Psoas muscle (tissue), 8 donors: Measurements from ENCODE around the gene PLB1. TPM values are rescaled to one million over a fixed set of nuclear protein-coding genes. Genes with fewer than 3 reads are reported as not detected.

Experiments used
- ATAC-seq, 4 donors: fragments of 200-7000 bp; cut with Tn5 transposase; one replicate each; pipeline ENCODE4 v1.9.1; 2020; ENCODE audit warnings: moderate library complexity in 3 of 4, mild to moderate bottlenecking in 2 of 4
- DNase-seq, 2 donors: peaks; one replicate each; pipeline ENCODE4 v3.0.0-alpha.2; 2020
- H3K27ac ChIP-seq: fragments of 200-600 bp; one replicate; pipeline ENCODE4 v1.8.0; 2022
- H3K27me3 ChIP-seq, 3 donors: fragments of 200-600 bp in 1 of 3; one replicate each; pipeline versions ENCODE4 v1.6.1 to v1.8.0; 2013 to 2022; ENCODE audit warnings: low read length in 2 of 3, mild to moderate bottlenecking in 2 of 3, moderate library complexity in 1 of 3; ENCODE audit not compliant: insufficient read depth in 3 of 3
- H3K36me3 ChIP-seq, 2 donors: fragments of 200-600 bp in 1 of 2; one replicate each; pipeline versions ENCODE4 v1.6.1 to v1.8.0; 2013 to 2022; ENCODE audit warnings: low read depth in 1 of 2, mild to moderate bottlenecking in 1 of 2, moderate library complexity in 1 of 2; ENCODE audit not compliant: insufficient read depth in 1 of 2
- H3K4me1 ChIP-seq: fragments of 200-600 bp; one replicate; pipeline ENCODE4 v1.8.0; 2022
- H3K4me3 ChIP-seq: fragments of 200-600 bp; one replicate; pipeline ENCODE4 v1.8.0; 2022; ENCODE audit warnings: mild to moderate bottlenecking
- H3K9me3 ChIP-seq: fragments of 200-600 bp; one replicate; pipeline ENCODE4 v1.8.0; 2022
- CTCF ChIP-seq: fragments of 200-600 bp; IDR thresholded peaks from one replicate; pipeline ENCODE4 v1.8.0; 2022; ENCODE audit warnings: antibody characterized with exemption
- WGBS, 3 donors: extraction: QIAGEN DNeasy Blood & Tissue Kit; methylation state at CpG; one replicate each; pipeline versions ENCODE4 v1.1.6 to v1.1.7; 2013; 5-methylcytosine and 5-hydroxymethylcytosine counted together
- intact Hi-C, 2 donors: fragments of 100-400 bp; cut with DNase I; formaldehyde crosslinking; loops; one replicate each; pipeline versions ENCODE4 v1.11.0 to v1.14.2; 2022
- polyA plus RNA-seq, 3 donors: library from polyadenylated mRNA; stranded (reverse); fragments of 200-250 nt; gene quantifications; one replicate each; pipeline ENCODE4 v1.2.3, GENCODE V29; 2013
- total RNA-seq, 4 donors: library from RNA; stranded (reverse); fragmentation: NEBNext Ultra II Directional in 2 of 4; extraction: Animal tissue kit (Norgen Biotek cat#: 25700) in 2 of 4; gene quantifications; one replicate each; pipeline versions ENCODE4 v1.2.1 to v1.2.4, GENCODE V29; 2021 to 2023
- donor health status: healthy with polysubstance abuse.
- donor health status: DM: no; HTN: no; CAD: no; lungs with moderate emphysema.
- donor health status: Bipolar disorder and iron deficiency.
- donor health status: healthy.
- donor health status: DM: yes; HTN: yes; CAD: no.
- donor health status: DM: no; HTN: no; CAD: no.
- donor health status: DM: no; HTN: no; CAD: no.
- donor health status: DM: yes; HTN: yes; CAD: no.

Gene PLB1
- total and polyA plus RNA-seq, 7 donors: 0.63 to 4.9 (median 1.7) TPM

DNA sequence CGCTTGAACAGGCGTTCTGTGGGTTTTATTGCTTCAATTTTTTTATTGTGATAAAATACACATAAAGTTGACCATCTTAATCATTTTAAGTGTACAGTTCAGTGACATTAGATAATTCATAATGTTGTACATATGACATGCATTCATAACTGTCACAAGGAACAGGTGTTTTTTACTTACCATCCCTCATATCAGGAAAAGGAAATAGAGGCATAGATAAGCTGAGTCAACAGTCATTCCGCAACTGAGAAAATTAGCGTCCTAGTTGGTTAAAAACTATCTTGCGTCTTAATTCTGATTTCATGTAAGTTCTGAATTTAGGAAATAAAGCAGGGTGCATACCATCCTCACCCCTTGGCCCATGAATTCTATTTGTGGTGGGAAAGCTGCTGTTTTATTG, 36.5 kb downstream of the PLB1 start:
- Histone ChIP-seq H3K9me3 (no peaks in the 10 kb centered on the region), H3K36me3 (no peaks in the 10 kb centered on the region), H3K4me3 (no peak overlapping the region), H3K27me3 (no peaks in the 10 kb centered on the region), H3K4me1 (peaks cover 15% of the 10 kb centered on the region), H3K27ac (no peak overlapping the region)
- no peak for DNase-seq
- 90 to 96% (median 94%) methylated on average over 5 of the region's 5 CpGs for WGBS, 3 donors
- intact Hi-C loops: no loop called here
- no peak for ATAC-seq
- TF ChIP-seq CTCF: no peak

- H3K9me3 ChIP-seq: no peaks in the 10 kb centered on the region
- DNase-seq: no peak
- no peak for TF ChIP-seq CTCF
- no peak overlapping the region for H3K27ac ChIP-seq
- H3K36me3 ChIP-seq: no peaks in the 10 kb centered on the region
- intact Hi-C loops: no loop called here
- H3K27me3 ChIP-seq: no peaks in the 10 kb centered on the region
- H3K4me3 ChIP-seq: no peak overlapping the region
- ATAC-seq: no peak
- WGBS, 3 donors: 77 to 81% (median 81%) methylated on average over 6 of the region's 6 CpGs
- H3K4me1 ChIP-seq: peaks cover 7% of the 10 kb centered on the region
Measured at GRCh38 chr2:28533044-28533680, 37.3 kb downstream of the PLB1 start.

DNA sequence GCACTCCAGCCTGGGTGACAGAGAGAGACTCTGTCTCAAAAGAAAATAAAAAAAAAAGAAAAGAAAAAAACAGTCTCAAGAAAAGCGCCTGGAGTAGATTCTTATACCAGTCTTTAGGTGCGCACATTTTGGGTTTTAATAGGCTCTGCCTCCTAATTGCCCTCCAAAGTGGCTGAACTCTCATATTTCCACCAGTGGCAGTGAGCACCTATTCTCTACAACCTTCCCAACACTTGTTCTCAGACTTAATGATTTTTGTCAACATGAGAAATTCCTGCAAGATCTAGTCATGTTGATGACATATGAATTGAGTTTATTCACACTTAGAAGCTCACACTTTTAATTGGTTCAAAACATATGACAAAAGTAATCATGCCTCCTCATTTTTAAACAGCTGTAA, 39.0 kb downstream of the PLB1 start:
- Histone ChIP-seq H3K4me3 (no peak overlapping the region), H3K27ac (no peak overlapping the region), H3K9me3 (no peaks in the 10 kb centered on the region), H3K27me3 (no peaks in the 10 kb centered on the region), H3K36me3 (no peaks in the 10 kb centered on the region), H3K4me1 (no peaks in the 10 kb centered on the region)
- ATAC-seq (no peak), DNase-seq (no peak)
- WGBS, 3 donors: 94 to 95% (median 94%) methylated on average over 2 of the region's 2 CpGs
- intact Hi-C loops: no loop called here
- TF ChIP-seq CTCF: no peak

- Histone ChIP-seq H3K9me3 (no peaks in the 10 kb centered on the region), H3K27me3 (no peaks in the 10 kb centered on the region), H3K4me3 (no peak overlapping the region), H3K27ac (no peak overlapping the region), H3K4me1 (no peaks in the 10 kb centered on the region), H3K36me3 (no peaks in the 10 kb centered on the region)
- WGBS, 3 donors: 94 to 97% (median 95%) methylated on average over 9 of the region's 9 CpGs
- TF ChIP-seq CTCF: no peak
- DNase-seq (no peak), ATAC-seq (no peak)
- intact Hi-C loops: no loop called here
Measured at GRCh38 chr2:28538134-28538533, 42.3 kb downstream of the PLB1 start.

DNA sequence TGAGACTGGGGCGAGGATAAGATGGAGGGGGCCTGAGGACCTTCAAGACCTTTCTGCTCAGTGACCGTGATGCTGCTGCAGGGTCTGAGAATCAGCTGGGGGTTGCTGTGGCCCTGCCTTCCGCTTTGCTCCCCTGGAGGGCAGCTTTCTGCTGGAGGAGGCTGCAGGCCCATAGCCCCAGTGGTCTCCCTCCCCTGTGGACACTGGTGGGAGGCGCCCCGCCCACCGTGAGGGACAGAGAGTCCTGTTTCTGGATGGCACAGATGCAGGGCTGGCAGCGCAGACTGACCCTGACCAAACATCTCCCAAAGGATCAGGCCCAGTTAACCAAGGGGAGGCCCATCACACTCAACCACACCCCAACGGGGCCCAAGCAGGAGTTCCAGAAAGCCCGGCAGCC, 42.8 kb downstream of the PLB1 start:
- 77 to 93% (median 79%) methylated on average over 7 to 9 of the region's 9 CpGs for WGBS, 3 donors
- Histone ChIP-seq H3K4me1 (peaks cover 3% of the 10 kb centered on the region), H3K4me3 (no peak overlapping the region), H3K36me3 (no peaks in the 10 kb centered on the region), H3K27ac (no peak overlapping the region), H3K9me3 (no peaks in the 10 kb centered on the region), H3K27me3 (no peaks in the 10 kb centered on the region)
- ATAC-seq: no peak
- intact Hi-C loops: no loop called here
- no peak for DNase-seq
- no peak for TF ChIP-seq CTCF
